GM06990 (cell line): ENCODE measurements around the gene ERC1.
"Not testable (repeated sequence)": the region's sequence is repeated elsewhere in the genome, so short reads cannot be mapped to it uniquely, and the experiment has no call there.

Experiments used
- DNase-seq: peaks from one replicate; pipeline ENCODE4 v3.0.0-alpha.2; 2011; ENCODE audit not compliant: insufficient read length; ENCODE audit errors: extremely low read depth
- H3K27me3 ChIP-seq: replicated peaks from 2 replicates; pipeline ENCODE4 v1.6.0; 2011; ENCODE audit warnings: low read length; ENCODE audit not compliant: control insufficient read depth, insufficient read depth
- H3K36me3 ChIP-seq: 2 replicates; pipeline ENCODE4 v1.5.1; 2011; ENCODE audit warnings: low read length; ENCODE audit not compliant: control insufficient read depth, insufficient read depth
- H3K4me3 ChIP-seq: replicated peaks from 2 replicates; pipeline ENCODE4 v1.5.1; 2011; ENCODE audit warnings: low read depth, mild to moderate bottlenecking, control low read depth, low read length
- TF ChIP-seq, protein P1 (sequence below): IDR thresholded peaks from 2 replicates; pipeline ENCODE4 v1.5.1; 2011; ENCODE audit warnings: low read length, control low read depth, mild to moderate bottlenecking, inconsistent platforms; ENCODE audit not compliant: insufficient read depth, poor library complexity, severe bottlenecking

The ERC1 gene

DNA sequence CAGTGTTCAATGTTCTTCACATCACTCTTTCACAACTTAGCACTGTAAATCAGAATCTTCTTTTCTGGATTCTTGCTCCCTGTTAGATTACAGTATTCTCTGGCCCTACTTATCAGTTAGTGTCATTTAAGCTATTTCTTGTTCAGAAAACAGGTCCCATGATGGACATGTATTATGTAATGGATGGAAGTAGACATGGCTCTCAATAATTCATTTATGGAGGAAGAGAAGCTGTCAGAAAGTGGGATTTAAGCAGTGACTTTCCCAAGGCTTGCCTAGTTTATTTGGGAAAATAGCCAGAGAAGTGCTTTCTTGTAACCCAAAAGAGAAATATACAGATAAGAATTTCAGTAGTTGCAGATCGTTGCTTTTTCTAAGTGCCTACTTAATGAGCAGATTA is 1.6 kb downstream of the ERC1 start:
- no peaks in the 10 kb centered on the region; the same call in 1 of the 2 replicates for H3K27me3 ChIP-seq
- no peak overlapping the region for H3K4me3 ChIP-seq
- TF ChIP-seq, protein P1, sequence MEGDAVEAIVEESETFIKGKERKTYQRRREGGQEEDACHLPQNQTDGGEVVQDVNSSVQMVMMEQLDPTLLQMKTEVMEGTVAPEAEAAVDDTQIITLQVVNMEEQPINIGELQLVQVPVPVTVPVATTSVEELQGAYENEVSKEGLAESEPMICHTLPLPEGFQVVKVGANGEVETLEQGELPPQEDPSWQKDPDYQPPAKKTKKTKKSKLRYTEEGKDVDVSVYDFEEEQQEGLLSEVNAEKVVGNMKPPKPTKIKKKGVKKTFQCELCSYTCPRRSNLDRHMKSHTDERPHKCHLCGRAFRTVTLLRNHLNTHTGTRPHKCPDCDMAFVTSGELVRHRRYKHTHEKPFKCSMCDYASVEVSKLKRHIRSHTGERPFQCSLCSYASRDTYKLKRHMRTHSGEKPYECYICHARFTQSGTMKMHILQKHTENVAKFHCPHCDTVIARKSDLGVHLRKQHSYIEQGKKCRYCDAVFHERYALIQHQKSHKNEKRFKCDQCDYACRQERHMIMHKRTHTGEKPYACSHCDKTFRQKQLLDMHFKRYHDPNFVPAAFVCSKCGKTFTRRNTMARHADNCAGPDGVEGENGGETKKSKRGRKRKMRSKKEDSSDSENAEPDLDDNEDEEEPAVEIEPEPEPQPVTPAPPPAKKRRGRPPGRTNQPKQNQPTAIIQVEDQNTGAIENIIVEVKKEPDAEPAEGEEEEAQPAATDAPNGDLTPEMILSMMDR, result no peak
- DNase-seq, result no peak
- H3K36me3 ChIP-seq, result no peaks in the 10 kb centered on the region

DNA sequence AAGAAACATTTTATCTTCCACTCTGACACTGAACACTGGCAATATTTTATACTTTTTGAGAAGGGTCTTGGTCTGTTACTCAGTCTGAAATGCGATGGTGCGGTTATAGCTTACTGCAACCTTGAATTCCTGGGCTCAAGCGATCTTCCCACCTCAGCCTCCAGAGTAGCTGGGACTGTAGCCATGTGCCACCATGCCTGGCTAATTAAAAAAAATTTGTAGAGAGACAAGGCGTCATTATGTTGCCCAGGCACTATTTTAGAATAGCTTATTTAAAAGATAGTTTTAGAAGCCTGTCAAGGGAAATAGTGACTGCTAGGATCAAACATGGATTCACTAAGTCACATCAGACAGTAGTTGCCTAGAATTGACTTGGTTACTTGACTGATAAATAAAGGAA is 5.9 kb downstream of the ERC1 start:
- no peak for DNase-seq
- H3K27me3 ChIP-seq, result no peaks in the 10 kb centered on the region

DNA sequence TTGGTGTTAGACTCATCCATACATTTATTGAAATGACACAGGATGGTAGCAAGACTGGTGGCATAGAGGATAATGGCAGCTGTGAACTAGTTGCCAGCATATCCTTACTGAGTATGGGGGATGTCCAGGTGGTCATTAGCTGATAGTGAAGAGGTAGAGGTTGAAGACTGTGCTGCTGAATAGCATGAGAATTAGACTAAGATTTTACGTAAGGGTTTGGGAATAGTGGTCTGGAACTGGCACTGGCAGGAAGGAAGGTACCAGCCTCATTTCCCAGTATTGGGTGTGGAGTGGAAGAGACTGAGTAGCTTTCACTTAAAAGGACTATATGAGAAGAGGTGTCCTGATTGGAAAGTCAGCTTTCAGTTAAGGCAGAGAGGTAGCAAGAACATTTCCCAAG is 6.5 kb downstream of the ERC1 start:
- H3K4me3 ChIP-seq, result no peak overlapping the region
- no peaks in the 10 kb centered on the region for H3K27me3 ChIP-seq
- H3K36me3 ChIP-seq, result no peaks in the 10 kb centered on the region
- TF ChIP-seq, protein P1, result no peak
- DNase-seq, result no peak

More for the DNA sequence above, 5.9 kb downstream of the ERC1 start:
- Histone ChIP-seq H3K36me3 (no peaks in the 10 kb centered on the region), H3K4me3 (no peak overlapping the region)
- TF ChIP-seq, protein P1, result no peak

DNA sequence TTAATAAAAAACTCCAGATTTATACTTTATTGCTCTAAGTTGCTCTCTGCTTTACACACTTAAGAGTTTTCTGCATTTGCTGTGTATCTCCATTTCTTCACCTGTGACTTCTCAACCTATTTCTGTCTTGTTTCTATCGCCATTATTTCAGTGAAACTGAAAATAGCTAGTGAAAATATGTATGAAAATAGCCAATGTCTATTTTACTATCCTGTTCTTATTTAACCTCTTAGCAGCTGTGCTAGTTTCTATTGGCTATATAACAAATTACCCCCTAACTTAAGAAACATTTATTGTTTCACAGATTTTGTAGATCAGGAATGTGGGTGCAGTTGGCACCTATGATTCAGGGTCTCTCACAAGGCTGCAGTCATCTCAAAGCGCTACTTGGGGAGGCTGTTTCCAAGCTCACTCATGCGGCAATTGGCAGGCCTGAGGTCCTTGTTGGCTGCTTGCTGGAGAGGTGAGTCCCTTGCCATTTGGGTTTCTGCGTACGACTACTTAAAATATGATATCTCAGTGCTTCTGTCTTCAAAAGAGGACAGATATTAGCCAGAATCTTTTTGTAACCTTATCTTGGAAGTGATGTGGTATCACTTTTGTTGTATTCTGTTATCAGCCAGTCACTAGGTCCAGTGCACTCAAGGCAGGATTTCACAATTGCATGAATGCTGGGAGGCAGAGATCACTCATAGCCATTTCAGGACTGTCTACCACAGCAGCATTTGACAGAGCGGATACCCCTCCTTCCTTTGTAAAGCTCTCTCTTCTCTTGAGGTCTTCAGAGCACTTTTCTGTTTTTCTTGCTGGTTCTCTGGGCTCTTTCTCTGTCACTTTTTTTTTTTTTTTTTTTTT is 7.2 kb downstream of the ERC1 start:
- DNase-seq, result peak; percentile 25
- no peaks in the 10 kb centered on the region for H3K27me3 ChIP-seq
- TF ChIP-seq, protein P1, result no peak

DNA sequence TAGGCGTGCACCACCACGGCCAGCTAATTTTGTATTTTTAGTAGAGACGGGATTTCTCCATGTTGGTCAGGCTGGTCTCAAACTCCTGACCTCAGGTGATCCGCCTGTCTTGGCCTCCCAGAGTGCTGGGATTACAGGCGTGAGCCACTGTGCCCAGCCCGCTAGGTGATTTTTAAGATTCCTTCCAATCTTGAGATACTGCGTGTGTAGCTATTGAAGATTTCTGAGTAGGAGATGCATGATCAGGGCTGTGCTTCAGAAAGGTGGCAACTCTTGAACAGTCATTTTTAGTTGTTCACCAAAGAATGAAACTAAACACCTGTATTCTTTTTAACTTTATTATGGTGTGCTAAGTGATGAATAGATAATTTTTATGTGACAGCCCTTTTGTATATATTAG is 8.7 kb downstream of the ERC1 start:
- not testable (repeated sequence) for H3K4me3 ChIP-seq, DNase-seq, H3K27me3 ChIP-seq, H3K36me3 ChIP-seq

More for the DNA sequence above, 7.2 kb downstream of the ERC1 start:
- peak overlapping the region; percentile 12; the same call in 1 of the 2 replicates for H3K4me3 ChIP-seq
- H3K36me3 ChIP-seq, result no peaks in the 10 kb centered on the region

DNA sequence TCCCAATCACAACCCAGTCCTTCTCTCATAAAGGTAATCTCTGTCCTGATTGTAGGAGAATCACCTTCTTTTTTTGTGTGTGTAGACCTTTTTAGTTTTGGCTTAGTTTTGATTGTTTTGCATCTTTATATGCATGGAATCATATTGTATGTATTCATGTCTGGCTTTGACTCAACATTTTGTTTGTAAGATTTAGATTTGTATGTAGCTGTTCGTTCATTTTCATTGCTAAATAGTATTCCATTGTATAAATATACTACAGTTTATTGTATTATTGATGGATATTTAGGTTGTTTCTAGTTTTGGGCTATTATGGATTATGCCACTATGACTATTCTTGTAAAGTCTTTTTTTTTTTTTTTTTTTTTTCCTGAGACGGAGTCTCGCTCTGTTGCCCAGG is 10.5 kb downstream of the ERC1 start:
- DNase-seq, result no peak
- Histone ChIP-seq H3K36me3 (no peaks in the 10 kb centered on the region), H3K27me3 (no peaks in the 10 kb centered on the region), H3K4me3 (no peak overlapping the region)
- TF ChIP-seq, protein P1, result no peak
